Left lung (tissue), 10 donors: ENCODE measurements around the gene ITIH4. TPM values are rescaled to one million over a fixed set of nuclear protein-coding genes. Genes with fewer than 3 reads are reported as not detected.

Experiments used
- ATAC-seq: fragments of 200-7000 bp; cut with Tn5 transposase; one replicate; pipeline ENCODE4 v1.9.1; 2020; ENCODE audit warnings: moderate library complexity
- DNase-seq, 4 donors: peaks; one replicate each; pipeline ENCODE4 v3.0.0-alpha.2; 2013 to 2020
- H3K27ac ChIP-seq, 2 donors: fragments of 200-600 bp; sonication (generic) in 1 of 2; one replicate each; pipeline versions ENCODE4 v1.5.0 to v1.8.0; 2020 to 2021
- H3K27me3 ChIP-seq, 2 donors: fragments of 200-600 bp; sonication (generic) in 1 of 2; one replicate each; pipeline versions ENCODE4 v1.5.0 to v1.8.0; 2020 to 2021
- H3K36me3 ChIP-seq, 2 donors: fragments of 200-600 bp; sonication (generic) in 1 of 2; one replicate each; pipeline versions ENCODE4 v1.5.0 to v1.8.0; 2020 to 2021
- H3K4me1 ChIP-seq, 2 donors: fragments of 200-600 bp; one replicate each; pipeline ENCODE4 v1.8.0; 2021
- H3K4me3 ChIP-seq, 2 donors: fragments of 200-600 bp; sonication (generic) in 1 of 2; one replicate each; pipeline versions ENCODE4 v1.5.0 to v1.8.0; 2020 to 2021; ENCODE audit warnings: mild to moderate bottlenecking in 1 of 2
- H3K9me3 ChIP-seq, 2 donors: fragments of 200-600 bp; sonication (generic) in 1 of 2; one replicate each; pipeline versions ENCODE4 v1.5.0 to v1.8.0; 2020 to 2021
- intact Hi-C, 2 donors: fragments of 100-400 bp; cut with DNase I; formaldehyde crosslinking; loops; one replicate each; pipeline versions ENCODE4 v1.11.2 to v1.14.2; 2022
- polyA plus RNA-seq, 6 donors: library from polyadenylated mRNA; unstranded; fragments of 120-200 nt; gene quantifications; one replicate each; pipeline ENCODE4 v1.2.1, GENCODE V29; 2013; ENCODE audit not compliant: insufficient read length in 6 of 6
- total RNA-seq, 2 donors: library from RNA; stranded (reverse); fragmentation: NEBNext Ultra II Directional; extraction: Animal tissue kit (Norgen Biotek cat#: 25700); gene quantifications; one replicate each; pipeline ENCODE4 v1.2.1, GENCODE V29; 2021
- TF ChIP-seq, protein P1 (sequence below), 2 donors: fragments of 200-600 bp; sonication (generic) in 1 of 2; IDR thresholded peaks; one replicate each; pipeline versions ENCODE4 v1.5.0 to v1.8.0; 2021; ENCODE audit warnings: antibody characterized with exemption in 2 of 2
- donor health status: DM: no; HTN: yes; CAD: no.
- donor health status: DM: no; HTN: no; CAD: no.

ITIH4 gene
- total and polyA plus RNA-seq, 8 donors, result 7.7 to 16.3 (median 9.8) TPM

- no peak overlapping the region for H3K27ac ChIP-seq
- peaks cover 0 to 27% of the 10 kb centered on the region in 2 donors for H3K4me1 ChIP-seq
- H3K36me3 ChIP-seq, result no peaks in the 10 kb centered on the region
- no peak overlapping the region for H3K4me3 ChIP-seq
- peaks cover 0 to 1% of the 10 kb centered on the region in 2 donors for H3K9me3 ChIP-seq
- no peak for DNase-seq
- ATAC-seq, result no peak
- intact Hi-C loops, result no loop called here
- TF ChIP-seq, protein P1, sequence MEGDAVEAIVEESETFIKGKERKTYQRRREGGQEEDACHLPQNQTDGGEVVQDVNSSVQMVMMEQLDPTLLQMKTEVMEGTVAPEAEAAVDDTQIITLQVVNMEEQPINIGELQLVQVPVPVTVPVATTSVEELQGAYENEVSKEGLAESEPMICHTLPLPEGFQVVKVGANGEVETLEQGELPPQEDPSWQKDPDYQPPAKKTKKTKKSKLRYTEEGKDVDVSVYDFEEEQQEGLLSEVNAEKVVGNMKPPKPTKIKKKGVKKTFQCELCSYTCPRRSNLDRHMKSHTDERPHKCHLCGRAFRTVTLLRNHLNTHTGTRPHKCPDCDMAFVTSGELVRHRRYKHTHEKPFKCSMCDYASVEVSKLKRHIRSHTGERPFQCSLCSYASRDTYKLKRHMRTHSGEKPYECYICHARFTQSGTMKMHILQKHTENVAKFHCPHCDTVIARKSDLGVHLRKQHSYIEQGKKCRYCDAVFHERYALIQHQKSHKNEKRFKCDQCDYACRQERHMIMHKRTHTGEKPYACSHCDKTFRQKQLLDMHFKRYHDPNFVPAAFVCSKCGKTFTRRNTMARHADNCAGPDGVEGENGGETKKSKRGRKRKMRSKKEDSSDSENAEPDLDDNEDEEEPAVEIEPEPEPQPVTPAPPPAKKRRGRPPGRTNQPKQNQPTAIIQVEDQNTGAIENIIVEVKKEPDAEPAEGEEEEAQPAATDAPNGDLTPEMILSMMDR (IDR thresholded peaks at IDR 0.05), result no peak
- H3K27me3 ChIP-seq, result no peaks in the 10 kb centered on the region
These were observed 40.0 kb upstream of the ITIH4 start for GRCh38 chr3:52870471-52870870.

DNA sequence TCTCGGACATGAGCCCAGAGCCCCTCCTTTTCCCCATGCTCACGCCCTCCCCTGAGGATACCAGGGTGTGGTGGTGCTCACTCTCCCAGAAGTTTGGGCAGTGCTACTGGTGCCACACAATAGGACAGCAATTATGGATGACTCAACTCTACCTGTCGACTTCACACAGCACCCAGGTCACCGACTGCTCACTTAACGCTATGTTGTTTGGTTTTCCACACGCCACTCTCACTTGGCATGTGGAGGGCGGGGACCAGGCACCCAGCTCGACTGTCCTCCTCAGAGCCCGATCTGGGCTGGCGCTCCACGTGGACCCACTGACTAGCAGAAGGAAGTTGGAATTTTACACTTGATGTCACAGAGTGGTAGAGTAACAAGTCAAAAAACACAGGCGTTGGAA lies 36.0 kb upstream of the ITIH4 start:
- intact Hi-C loops, result no loop called here
- TF ChIP-seq, protein P1 (IDR thresholded peaks at IDR 0.05), result no peak
- Histone ChIP-seq H3K36me3 (no peaks in the 10 kb centered on the region), H3K27ac (no peak overlapping the region), H3K9me3 (peaks cover 0 to 9% of the 10 kb centered on the region in 2 donors), H3K4me1 (peaks cover 0 to 8% of the 10 kb centered on the region in 2 donors), H3K27me3 (no peaks in the 10 kb centered on the region), H3K4me3 (no peak overlapping the region)
- DNase-seq (no peak), ATAC-seq (peak; percentile 83)

GRCh38 chr3:52865994-52866393 lies 35.5 kb upstream of the ITIH4 start:
- Histone ChIP-seq H3K9me3 (peaks cover 0 to 9% of the 10 kb centered on the region in 2 donors), H3K27me3 (no peaks in the 10 kb centered on the region), H3K27ac (no peak overlapping the region), H3K4me1 (peaks cover 0 to 8% of the 10 kb centered on the region in 2 donors), H3K36me3 (peaks cover 0 to 3% of the 10 kb centered on the region in 2 donors), H3K4me3 (no peak overlapping the region)
- ATAC-seq (peak; percentile 65), DNase-seq (no peak)
- intact Hi-C loops, result no loop called here
- TF ChIP-seq, protein P1 (IDR thresholded peaks at IDR 0.05), result no peak

GRCh38 chr3:52860424-52860768 lies 29.9 kb upstream of the ITIH4 start:
- Histone ChIP-seq H3K27me3 (no peaks in the 10 kb centered on the region), H3K36me3 (peaks cover 0 to 14% of the 10 kb centered on the region in 2 donors), H3K27ac (no peak overlapping the region), H3K4me1 (no peaks in the 10 kb centered on the region), H3K9me3 (peaks cover 0 to 7% of the 10 kb centered on the region in 2 donors), H3K4me3 (no peak overlapping the region)
- intact Hi-C loops, result no loop called here
- DNase-seq (no peak), ATAC-seq (no peak)
- TF ChIP-seq, protein P1 (IDR thresholded peaks at IDR 0.05), result no peak

GRCh38 chr3:52859686-52860423 lies 29.4 kb upstream of the ITIH4 start:
- TF ChIP-seq, protein P1 (IDR thresholded peaks at IDR 0.05), result no peak
- ATAC-seq, result no peak
- Histone ChIP-seq H3K4me3 (no peak overlapping the region), H3K27ac (no peak overlapping the region), H3K4me1 (no peaks in the 10 kb centered on the region), H3K27me3 (no peaks in the 10 kb centered on the region), H3K9me3 (peaks cover 0 to 6% of the 10 kb centered on the region in 2 donors), H3K36me3 (peaks cover 0 to 18% of the 10 kb centered on the region in 2 donors)
- intact Hi-C loops, result no loop called here
- no peak for DNase-seq
